Effector CD4-positive, alpha-beta T cell (primary cell): ENCODE results near the gene TDRD9.
"Not testable (repeated sequence)": the region's sequence is repeated elsewhere in the genome, so short reads cannot be mapped to it uniquely, and the experiment has no call there.

ENCODE experiments used
- DNase-seq: peaks from one replicate; pipeline ENCODE4 v3.0.0-alpha.2; 2020

Gene TDRD9

GRCh38 chr14:103891667-103892215, 36.5 kb upstream of the TDRD9 start:
- no peak for DNase-seq

DNA sequence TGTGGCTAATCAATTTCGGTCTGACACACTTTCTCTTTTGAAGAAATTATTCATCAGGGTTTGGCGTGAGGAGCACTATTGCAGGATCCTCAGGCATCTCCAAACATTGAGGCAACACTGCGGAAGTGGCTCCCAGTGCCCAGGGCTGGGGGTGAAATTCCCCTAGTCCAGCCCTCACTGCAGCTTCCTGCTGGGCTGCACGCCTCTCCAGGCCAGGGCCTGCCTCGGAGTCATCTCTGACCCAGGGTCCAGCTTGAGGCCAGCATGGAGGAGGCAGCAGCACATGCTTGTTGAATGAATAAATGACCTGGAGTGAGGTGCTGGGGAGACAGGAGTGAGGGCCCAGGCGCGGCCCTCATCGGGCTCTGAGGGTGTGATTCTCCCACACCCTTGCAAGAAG, 36.0 kb upstream of the TDRD9 start:
- DNase-seq, result no peak

DNA sequence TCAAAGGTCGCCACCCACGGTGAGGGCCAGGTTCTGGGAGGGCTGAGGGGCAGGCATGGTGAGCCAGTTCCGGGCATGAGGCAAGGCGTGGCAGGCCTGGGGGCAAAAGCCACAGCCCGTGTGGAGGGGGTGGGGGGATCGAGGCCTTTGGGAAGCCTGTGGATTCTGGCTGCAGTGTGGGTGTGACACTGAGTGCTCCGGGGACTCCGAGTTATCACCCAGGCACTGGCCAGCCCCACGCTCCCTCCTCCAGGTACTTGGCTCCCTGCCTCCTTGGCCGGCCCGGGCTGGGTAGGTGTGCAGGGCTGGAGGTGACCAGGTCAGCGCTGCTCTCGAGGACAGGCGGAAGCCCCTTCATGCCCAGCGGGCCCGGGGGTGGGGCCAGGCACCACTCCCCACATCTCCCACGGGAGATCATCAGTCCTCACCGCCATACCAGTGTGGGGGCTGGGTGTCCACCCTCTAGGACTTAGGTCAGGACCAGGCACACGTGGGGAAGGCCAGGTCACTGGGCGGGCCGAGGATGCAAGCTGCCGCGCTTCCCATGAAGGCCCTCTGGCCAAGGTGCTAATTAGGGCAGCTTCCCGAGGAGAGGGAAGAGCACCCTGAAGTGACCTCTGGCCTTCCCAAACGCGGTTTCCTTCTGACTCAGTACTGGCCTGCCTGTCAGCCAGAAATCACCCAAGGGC, 34.1 kb upstream of the TDRD9 start:
- DNase-seq, result no peak

DNA sequence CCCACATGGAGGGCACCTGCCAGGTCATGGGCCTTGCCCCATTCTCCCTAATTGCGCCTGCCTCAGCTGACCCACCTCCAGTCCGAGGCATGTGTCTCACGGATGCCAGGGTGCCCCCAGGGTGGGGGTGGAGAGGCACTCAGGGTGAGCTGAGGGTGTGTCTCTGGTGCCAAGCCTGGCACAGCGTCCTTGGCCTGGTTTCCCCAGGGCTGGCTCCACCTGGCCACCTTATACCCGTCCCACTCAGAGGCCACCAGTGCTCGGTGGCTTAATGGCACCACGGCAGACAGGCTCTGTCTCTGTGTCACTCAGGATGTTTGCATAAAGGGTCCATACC, 33.6 kb upstream of the TDRD9 start:
- no peak for DNase-seq

GRCh38 chr14:103896578-103896977, 31.7 kb upstream of the TDRD9 start:
- DNase-seq, result no peak

DNA sequence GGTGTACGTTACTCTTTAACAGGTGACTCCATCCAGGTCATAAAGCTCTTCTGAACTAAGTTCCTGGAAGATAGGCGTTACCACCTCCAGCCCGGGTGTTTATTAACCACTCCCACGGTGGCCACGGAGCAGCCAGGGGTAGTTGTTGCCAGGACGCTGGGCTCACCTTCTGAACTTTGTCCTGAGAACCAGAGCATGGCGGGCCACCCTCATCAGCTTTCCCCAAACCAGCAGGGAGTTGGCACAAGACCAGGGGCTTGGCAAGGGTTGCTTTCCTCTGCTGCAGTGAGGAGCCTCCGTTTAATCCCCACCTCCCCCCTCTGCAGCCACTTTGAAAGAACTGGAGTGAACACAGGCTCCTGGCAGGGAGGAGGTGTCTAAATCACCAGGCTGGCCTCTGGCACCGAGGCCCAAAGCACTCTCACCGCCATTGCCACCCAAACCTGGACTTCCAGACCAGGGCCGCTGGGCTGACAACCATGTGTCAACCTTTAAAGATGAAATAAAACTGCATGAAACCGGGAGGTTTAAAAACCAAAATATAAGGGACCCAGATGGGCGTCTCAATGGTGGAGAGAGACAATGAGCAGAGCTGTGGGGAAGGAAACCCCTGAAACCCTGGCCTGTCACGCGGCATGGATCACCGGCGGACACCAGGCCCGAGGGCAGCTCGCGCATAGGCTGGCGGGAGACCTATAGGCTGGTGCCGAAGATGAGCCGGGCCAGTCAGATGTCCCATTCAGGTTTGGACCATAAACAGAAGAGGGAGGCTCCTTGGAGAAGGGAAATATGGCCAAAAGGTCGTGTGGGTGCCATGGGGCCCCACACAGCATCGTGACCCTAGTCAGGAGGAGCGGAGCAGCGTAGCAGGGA, 30.9 kb upstream of the TDRD9 start:
- DNase-seq, result no peak

DNA sequence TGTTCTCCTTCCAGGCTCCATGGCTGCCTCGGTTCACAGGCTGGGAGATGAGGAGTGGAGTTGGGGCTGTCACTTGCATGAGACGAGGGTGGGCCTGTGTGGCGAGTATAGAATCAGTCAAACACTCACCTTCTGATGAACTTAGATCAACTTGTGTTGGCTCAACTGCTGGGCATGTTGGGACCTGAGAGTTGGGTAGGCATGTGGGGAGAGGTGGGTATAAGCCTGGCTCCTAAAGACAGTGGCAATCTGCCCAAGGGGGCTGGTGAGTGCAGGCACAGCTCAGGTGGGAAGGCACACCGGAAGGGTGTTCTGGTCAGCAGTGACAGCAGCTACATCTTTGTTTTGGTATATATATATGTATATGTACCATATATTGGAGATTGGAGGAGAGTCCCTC, 30.1 kb upstream of the TDRD9 start:
- no peak for DNase-seq

DNA sequence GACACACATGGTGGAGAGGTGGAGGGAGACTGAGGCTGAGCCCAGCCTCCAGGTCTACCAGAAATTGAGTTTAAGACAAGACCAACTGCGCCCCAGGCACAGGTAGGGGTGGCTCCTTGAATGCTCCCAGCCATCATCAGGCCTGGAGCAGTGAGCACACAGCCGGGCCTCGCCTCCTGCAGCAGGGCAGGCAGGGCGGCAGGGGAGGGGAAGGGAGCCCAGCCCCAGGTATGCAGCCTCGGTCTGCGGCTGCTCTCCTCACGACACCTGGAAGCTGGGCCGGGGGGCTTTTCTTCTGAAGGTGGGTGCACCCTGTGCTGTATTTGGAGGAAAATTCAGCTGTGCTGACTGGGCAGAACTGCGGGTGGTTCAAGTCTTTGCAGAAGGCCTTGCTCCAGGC, 29.5 kb upstream of the TDRD9 start:
- DNase-seq, result no peak

- DNase-seq, result no peak
Observed at GRCh38 chr14:103899316-103899715, 28.9 kb upstream of the TDRD9 start.

GRCh38 chr14:103899833-103900232, 28.4 kb upstream of the TDRD9 start:
- DNase-seq, result no peak

GRCh38 chr14:103904493-103905107, 23.7 kb upstream of the TDRD9 start:
- no peak for DNase-seq

DNA sequence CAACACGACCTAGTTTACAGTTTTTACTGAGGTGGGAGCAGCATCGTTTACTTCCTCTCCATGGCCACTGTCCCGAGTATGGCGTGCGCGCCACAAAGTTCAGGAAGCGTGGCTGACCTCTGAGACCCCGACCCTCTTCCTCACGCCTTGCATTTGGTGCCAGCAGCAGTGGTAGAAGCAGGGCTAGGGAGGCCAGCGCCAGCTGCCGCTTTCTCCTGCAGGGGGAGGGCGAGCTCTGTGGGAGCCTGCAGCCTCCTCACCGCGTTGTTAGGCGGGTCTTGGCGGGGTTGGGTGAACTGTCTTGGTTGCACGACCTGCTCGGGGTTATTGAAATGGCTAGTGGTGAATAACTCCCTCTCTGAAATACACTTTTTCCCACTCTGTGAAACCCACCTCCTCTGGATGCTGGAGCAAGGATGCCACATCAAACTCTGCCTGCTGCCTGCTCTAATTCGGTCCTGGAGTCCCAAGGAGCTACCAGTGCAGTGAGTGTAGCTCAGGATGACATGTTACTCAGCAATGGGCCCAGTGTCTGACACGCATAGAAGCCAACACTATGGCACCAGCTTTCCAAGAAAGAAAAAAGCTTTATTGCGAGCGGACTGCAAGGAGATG, 22.3 kb upstream of the TDRD9 start:
- DNase-seq, result no peak

DNA sequence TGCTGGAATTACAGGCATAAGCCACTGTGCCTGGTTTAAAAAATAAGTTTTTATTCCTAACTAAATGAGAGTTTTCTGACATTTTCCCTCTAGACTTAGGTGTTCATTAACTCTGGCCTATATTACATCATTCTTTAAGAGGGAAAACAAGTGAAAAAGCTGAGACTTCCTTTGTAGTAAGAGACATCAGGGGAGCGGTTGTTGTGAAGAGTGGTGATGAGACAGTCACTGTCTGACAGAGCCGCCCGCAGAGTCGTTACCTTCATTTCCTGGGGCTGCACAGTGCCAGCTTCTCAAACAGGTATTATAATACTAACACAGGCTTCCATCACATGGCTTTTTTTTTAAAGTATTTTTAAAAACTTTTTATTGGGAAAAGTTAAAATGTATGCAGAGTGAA, 19.7 kb upstream of the TDRD9 start:
- peak; percentile 30 for DNase-seq

DNA sequence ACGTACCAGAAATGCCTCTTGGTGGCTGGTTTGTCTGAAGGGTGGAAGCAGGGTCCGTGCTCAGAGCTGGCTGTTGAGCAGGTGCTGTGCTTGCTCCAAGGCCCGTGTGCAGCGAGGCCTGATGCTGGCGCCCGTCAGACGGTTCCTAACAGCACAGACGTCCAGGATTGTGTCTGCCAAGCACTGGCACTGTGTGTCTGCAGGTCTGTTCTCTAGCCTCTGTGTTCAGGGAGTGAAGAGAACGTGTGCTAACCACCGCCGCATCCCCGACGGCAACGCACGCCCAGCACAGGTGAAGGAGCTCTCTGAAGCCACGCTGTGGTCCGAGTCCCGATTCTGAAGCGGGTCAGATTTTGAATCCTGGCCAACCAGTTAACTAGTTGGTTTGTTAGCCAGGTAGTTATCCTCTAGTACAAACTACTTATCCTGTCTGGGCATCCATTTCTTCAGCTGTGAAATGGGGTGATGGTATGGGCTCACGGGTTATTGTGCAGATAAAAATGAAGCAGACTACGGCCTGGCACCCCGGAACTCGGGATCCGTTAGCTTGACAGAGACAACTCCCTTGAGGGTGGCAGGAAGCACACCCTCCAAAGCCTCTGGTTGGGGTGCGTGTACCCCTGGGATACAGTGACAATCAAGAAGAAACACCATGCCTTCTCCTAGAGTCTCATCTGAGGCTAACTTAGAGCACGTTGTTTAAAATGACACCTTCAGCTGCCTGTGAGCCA, 18.6 kb upstream of the TDRD9 start:
- DNase-seq, result no peak

DNA sequence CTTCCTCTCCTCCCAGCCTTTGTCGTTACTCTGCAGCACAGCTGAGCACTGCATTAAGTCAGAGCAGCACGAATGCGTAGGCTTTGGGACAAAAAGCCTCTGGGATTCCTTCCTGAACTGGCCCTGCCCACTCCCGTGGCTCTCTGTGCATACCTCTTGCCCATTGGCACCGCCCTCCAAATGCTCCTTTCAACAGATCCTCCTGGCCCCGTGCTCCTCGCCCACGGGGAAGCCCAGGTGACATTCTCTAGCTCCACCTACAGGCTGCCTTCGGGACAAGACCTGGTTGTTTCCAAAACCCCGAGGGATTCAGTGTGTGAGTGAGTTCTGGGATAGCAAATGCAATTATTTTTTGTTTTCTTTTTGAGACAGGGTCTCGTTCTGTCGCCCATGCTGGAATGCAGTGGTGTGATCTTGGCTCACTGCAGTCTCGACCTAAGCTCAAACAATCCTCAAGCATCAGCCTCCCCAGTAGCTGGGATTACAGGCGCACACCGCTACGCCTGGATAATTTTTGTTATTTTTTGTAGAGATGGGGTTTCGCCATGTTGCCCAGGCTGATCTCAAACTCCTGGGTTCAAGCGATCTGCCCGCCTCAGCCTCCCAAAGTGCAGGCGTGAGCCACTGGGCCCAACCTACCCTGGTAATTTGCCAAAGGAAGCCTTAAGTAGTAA, 17.9 kb upstream of the TDRD9 start:
- DNase-seq, result peak; percentile 66

DNA sequence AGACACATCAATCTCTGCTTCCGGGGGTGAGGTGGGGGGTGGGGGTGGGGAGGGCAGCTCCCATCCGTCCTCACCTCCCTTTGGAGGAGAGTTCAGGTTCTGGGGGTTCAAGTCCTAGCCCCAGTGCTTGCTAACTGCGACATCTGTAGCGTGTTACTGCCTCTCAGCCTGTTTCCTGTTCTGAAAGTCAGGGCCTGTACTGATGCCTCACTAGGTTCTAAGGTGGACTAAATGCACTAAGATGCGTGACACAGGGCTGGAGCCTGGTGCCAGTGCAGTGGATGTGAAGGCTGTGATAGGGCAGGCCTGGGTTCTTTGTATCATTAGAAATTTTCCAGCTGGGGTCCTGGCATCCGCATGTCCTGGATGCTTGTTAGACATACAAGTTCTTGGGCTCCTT, 17.3 kb upstream of the TDRD9 start:
- no peak for DNase-seq

DNA sequence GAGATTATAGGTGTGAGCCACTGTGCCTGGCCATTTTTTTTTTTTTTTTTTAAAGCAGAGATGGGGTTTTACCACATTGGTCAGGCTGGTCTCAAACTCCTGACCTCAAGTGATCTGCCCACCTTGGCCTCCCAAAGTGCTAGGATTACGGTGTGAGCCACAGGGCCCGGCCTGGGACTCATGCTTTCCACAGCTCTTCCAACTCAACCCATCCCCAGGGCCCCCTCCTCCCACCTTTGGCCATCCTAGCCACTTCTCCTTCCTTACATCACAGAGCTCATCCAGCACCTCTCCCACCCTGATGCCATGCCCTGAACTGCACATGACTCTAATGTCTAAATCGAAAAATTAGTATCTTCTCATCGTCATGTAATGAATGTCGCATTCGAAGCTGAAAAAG, 12.6 kb upstream of the TDRD9 start:
- DNase-seq, result no peak

DNA sequence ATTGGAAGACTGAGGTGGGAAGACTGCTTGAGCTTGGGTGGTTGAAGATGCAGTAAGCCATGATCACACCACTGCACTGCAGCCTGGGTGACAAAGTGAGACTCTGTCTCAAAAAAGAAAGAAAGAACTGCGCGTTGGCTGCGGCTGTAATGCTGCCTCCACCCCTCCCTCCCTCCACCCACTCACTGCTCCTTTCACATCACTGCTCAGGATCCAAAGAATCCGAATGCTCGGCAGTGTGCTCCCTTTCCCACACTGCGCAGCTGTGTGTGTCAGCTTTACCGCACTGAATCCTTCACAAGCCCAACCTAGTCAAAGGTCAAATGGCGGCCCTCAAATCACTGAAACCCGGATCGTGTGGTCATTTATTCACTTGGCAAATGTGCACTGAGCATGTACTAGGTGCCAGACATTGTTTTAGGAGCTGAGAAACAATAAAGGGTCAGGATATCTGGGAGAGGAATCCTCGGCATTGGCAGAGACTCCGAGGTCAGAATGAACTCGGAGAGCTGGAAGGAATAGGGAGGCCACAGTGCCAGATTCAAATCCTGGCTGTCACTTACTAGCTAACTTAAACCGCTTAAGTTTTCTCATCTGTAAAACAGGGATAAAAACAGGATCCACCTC, 11.5 kb upstream of the TDRD9 start:
- DNase-seq, result no peak

DNA sequence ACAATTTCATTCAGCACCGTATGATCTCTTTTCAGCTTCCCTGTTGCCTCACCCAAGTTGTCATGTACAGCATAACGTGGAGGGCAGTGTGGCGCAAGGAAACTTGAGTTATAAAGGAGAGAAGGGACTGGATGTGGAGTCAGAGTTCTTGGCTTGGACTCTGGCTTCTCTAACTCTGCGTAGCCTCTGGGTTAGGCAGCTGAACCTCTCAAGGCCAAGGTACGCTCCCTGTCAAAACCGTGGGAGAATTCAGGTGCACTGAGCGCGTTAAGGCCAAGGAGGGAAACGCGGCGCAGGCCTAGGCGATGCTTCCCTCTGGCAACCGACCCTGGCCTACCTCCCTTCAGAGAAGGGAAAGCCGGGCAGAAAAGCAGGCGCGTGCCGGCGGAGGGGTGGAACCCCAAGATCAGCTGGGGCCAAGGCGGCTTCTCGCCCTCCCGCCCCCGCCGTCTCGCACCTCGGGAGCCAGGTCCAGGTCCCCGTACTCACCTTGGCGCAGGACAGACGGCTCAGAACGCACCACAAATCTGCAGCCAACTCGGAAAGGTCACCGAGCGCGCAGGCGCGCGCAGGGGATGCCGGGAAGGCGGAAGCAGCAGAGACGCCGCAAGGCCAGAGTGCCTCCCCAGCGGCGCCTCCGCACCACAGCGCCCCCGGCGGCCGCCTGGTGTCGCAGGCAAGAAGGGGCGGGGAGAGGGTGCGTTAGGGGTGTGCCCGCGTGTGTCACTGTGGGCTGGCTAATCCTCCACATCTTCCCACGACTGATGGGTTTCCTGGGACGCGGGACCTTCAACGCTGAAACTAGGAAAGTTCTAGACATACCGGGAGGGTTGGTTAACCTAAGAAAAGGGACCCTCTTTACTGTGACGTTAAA, 7.0 kb upstream of the TDRD9 start:
- peak; percentile 94 for DNase-seq

GRCh38 chr14:103921855-103922200, 6.4 kb upstream of the TDRD9 start:
- DNase-seq, result not testable (repeated sequence)

DNA sequence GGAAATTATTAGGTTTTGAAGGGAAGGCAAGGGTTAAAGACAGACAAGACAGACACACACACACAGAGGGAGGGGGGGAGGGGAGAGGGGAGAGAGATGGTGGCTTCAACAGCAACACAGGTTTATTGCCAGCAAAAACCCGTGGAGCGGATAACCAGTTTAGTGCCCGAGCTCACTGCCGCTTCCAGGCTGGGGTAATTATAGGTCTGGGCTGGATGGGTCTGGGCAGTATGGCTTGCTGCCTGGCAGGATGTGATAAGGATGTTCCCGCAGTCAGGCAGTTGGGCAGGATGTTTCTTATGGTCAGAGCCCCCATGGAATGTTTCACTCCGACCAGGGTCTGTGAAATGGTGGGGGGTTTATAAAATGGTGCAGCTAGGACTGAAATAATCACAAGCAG, 4.4 kb upstream of the TDRD9 start:
- DNase-seq, result no peak
